Astrocyte of the cerebellum (primary cell): ENCODE measurements around the gene CCDC117.
"Not testable (repeated sequence)": the region's sequence is repeated elsewhere in the genome, so short reads cannot be mapped to it uniquely, and the experiment has no call there.

Experiments
- DNase-seq: peaks from one replicate; pipeline ENCODE4 v3.0.0-alpha.2; 2011; ENCODE audit warnings: low read depth
- H3K4me3 ChIP-seq: 2 replicates; pipeline ENCODE4 v1.5.1; 2011; ENCODE audit warnings: mild to moderate bottlenecking, low read depth, low read length, moderate library complexity
- in situ Hi-C: cut with HindIII; loops from 2 replicates; pipeline ENCODE4 v1.10.0; 2017; ENCODE audit warnings: low sequenced_read_pairs
- TF ChIP-seq, protein P1 (sequence below): IDR thresholded peaks from 2 replicates; pipeline ENCODE4 v1.5.1; 2012; ENCODE audit warnings: low read length, low read depth, moderate library complexity, mild to moderate bottlenecking; ENCODE audit errors: missing control alignments

CCDC117 gene

DNA sequence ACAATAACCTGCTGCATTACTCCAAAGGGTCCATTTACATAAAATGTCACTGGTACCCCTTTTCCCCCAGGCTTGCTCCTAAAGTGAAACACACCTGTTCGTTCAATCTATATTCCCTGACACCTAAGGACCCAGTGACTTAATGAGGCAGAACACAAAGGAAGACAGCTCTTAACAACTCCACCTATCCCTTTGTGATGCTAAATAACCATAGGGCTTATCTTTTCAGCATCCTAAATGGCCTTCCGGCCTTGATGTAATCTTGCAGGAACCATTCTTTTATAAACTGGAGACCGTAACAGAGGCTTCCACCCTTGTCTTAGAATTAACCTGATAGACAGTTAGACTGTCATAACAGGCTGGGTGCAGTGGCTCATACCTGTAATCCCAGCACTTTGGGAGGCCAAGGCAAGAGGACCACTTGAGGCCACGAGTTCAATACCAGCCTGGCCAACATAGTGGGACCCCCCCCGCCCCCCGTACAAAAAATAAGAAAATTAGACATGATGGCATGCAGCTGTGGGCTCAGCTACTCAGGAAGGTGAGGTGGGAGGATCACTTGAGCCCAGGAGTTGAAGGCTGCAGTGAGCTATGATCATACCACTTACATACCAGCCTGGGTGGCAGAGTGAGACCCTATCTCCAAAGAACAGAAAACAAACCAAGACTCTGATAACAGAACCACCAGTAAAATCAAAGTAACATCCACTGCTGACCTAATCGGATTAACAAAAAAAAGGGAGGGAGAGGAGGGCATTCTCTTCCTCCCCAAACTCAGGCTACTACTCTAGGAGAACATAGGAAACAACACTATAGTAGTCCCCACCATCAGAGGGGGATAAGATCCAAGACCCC, 36.0 kb upstream of the CCDC117 start:
- DNase-seq = no peak
- TF ChIP-seq, protein P1, sequence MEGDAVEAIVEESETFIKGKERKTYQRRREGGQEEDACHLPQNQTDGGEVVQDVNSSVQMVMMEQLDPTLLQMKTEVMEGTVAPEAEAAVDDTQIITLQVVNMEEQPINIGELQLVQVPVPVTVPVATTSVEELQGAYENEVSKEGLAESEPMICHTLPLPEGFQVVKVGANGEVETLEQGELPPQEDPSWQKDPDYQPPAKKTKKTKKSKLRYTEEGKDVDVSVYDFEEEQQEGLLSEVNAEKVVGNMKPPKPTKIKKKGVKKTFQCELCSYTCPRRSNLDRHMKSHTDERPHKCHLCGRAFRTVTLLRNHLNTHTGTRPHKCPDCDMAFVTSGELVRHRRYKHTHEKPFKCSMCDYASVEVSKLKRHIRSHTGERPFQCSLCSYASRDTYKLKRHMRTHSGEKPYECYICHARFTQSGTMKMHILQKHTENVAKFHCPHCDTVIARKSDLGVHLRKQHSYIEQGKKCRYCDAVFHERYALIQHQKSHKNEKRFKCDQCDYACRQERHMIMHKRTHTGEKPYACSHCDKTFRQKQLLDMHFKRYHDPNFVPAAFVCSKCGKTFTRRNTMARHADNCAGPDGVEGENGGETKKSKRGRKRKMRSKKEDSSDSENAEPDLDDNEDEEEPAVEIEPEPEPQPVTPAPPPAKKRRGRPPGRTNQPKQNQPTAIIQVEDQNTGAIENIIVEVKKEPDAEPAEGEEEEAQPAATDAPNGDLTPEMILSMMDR = no peak
- in situ Hi-C loops = no loop called here
- no peak overlapping the region for H3K4me3 ChIP-seq

GRCh38 chr22:28737701-28738100, 34.8 kb upstream of the CCDC117 start:
- TF ChIP-seq, protein P1 = no peak
- no peak for DNase-seq
- in situ Hi-C loops = no loop called here
- no peak overlapping the region for H3K4me3 ChIP-seq

GRCh38 chr22:28738876-28739275, 33.6 kb upstream of the CCDC117 start:
- DNase-seq, in situ Hi-C loops, H3K4me3 ChIP-seq: not testable (repeated sequence)

DNA sequence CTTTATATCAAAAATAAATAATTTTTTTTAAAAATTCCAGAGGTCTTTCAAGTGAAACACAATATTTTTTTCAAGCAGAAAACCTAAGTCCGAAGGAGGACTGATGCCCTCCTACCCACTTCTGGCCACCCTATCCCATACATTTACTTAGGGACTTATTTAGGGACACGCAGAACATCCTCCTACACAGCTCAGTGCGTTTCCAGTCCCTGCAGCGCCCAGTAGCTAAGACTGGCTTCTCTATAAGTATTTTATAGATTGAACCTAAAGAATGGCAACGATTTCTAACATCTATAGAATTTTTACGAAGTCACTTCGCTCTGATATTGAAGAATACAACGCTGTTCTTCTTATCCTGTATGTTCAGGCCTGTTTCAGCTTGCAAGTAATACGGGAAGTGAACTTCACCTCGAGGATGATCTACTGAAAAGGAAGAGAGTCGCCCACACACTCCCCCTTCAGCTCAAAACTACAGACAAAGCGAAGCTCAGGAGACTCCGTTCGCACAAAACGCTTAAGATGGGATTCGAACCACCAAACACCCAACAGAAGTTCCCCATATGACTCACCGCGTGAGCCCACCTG, 31.2 kb upstream of the CCDC117 start:
- H3K4me3 ChIP-seq = peak overlapping the region; percentile 94
- in situ Hi-C loops = no loop called here

GRCh38 chr22:28741785-28742561, 30.5 kb upstream of the CCDC117 start, which contains the start of the genes CHEK2 and HSCB:
Gene CHEK2, minus strand, starts transcription at chr22:28741820. Its CDS starts 7,099 bp downstream, at chr22:28734721.
Gene HSCB, plus strand, starts transcription at chr22:28742039. Its CDS starts 57 bp downstream, at chr22:28742096.
- TF ChIP-seq, protein P1 = no peak
- H3K4me3 ChIP-seq = peak within 1 kb of the TSS; percentile 94
- in situ Hi-C loops = no loop called here
- DNase-seq = peak; percentile 98

More for the DNA sequence above, 31.2 kb upstream of the CCDC117 start:
- TF ChIP-seq, protein P1 = no peak
- no peak for DNase-seq

- DNase-seq = no peak
- TF ChIP-seq, protein P1 = no peak
- in situ Hi-C loops = no loop called here
- peak overlapping the region; percentile 94 for H3K4me3 ChIP-seq
Measured at GRCh38 chr22:28742562-28742962, 29.9 kb upstream of the CCDC117 start.
